ENCODE measurements around the gene RPL39.
"Not testable (repeated sequence)": the region's sequence is repeated elsewhere in the genome, so short reads cannot be mapped to it uniquely, and the experiment has no call there.

The RPL39 gene

GRCh38 chrX:119762718-119763117, 28.7 kb downstream of the RPL39 start:
- no peak for DNase-seq

- no peak for DNase-seq
Measured at GRCh38 chrX:119760026-119760877, 31.2 kb downstream of the RPL39 start.

- DNase-seq, result no peak
Measured at GRCh38 chrX:119759248-119759766, 32.1 kb downstream of the RPL39 start.

GRCh38 chrX:119758731-119759247, 32.6 kb downstream of the RPL39 start:
- DNase-seq, result no peak

- no peak for DNase-seq
Measured at GRCh38 chrX:119757979-119758730, 33.3 kb downstream of the RPL39 start, which contains the start of gene SOWAHD. TSS of gene SOWAHD (plus strand) at chrX:119758588. CDS start at chrX:119758668, 80 bp downstream.

GRCh38 chrX:119757646-119757978, 33.8 kb downstream of the RPL39 start:
- DNase-seq, result no peak

- no peak for DNase-seq
Measured at GRCh38 chrX:119756926-119757635, 34.3 kb downstream of the RPL39 start.

GRCh38 chrX:119755981-119756533, 35.4 kb downstream of the RPL39 start:
- DNase-seq, result peak; percentile 53

GRCh38 chrX:119753639-119754257, 37.7 kb downstream of the RPL39 start:
- peak; percentile 44 for DNase-seq

GRCh38 chrX:119753001-119753400, 38.4 kb downstream of the RPL39 start:
- no peak for DNase-seq

- DNase-seq, result not testable (repeated sequence)
Measured at GRCh38 chrX:119750751-119751150, 40.7 kb downstream of the RPL39 start.

- DNase-seq, result not testable (repeated sequence)
Measured at GRCh38 chrX:119750131-119750530, 41.3 kb downstream of the RPL39 start.

- DNase-seq, result no peak
Measured at GRCh38 chrX:119745283-119745848, 46.1 kb downstream of the RPL39 start.

GRCh38 chrX:119738742-119739141, 52.7 kb downstream of the RPL39 start:
- DNase-seq, result no peak

Measured in CD4-positive, alpha-beta T cell treated with Interleukin-15 for 1 hour (primary cell).